Transverse colon (tissue), 4 donors: Measurements from ENCODE around the gene ZBTB20. TPM values are rescaled to one million over a fixed set of nuclear protein-coding genes. Genes with fewer than 3 reads are reported as not detected.

Source experiments
- DNase-seq: peaks from one replicate; pipeline ENCODE4 v3.0.0-alpha.2; 2019
- H3K27ac ChIP-seq, 4 donors: fragments of 200-600 bp; sonication (generic); 2 replicates each; pipeline ENCODE4 v1.5.1; 2016 to 2018; ENCODE audit warnings: inconsistent platforms in 4 of 4
- H3K27me3 ChIP-seq: fragments of 200-600 bp; sonication (generic); 2 replicates; pipeline ENCODE4 v1.5.1; 2017; ENCODE audit warnings: inconsistent platforms
- H3K36me3 ChIP-seq, 4 donors: fragments of 200-600 bp; sonication (generic); 2 replicates each; pipeline ENCODE4 v1.5.1; 2017 to 2019; ENCODE audit warnings: inconsistent platforms in 4 of 4
- H3K4me1 ChIP-seq, 4 donors: fragments of 200-600 bp; sonication (generic); 2 replicates each; pipeline ENCODE4 v1.5.1; 2017 to 2020; ENCODE audit warnings: inconsistent platforms in 4 of 4
- H3K4me3 ChIP-seq, 4 donors: fragments of 200-600 bp; sonication (generic); 1 replicate in 1 of 4; 2 replicates in 3 of 4; pipeline versions ENCODE4 v1.5.1 to v1.6.1; 2017 to 2019; ENCODE audit warnings: inconsistent platforms in 4 of 4
- H3K9me3 ChIP-seq, 2 donors: fragments of 200-600 bp; sonication (generic); 2 replicates each; pipeline ENCODE4 v1.5.1; 2017 to 2019; ENCODE audit warnings: inconsistent platforms in 2 of 2
- CTCF ChIP-seq, 5 experiments: fragments of 200-600 bp in 3 of 5; fragments of 450-650 bp in 2 of 5; sonication (generic) in 3 of 5; IDR thresholded peaks; 1 replicate in 2 of 5; 2 replicates in 3 of 5; pipeline ENCODE4 v1.5.1; 2016 to 2017; ENCODE audit warnings: antibody characterized with exemption in 5 of 5, inconsistent platforms in 3 of 5, mild to moderate bottlenecking in 2 of 5, moderate library complexity in 1 of 5
- EP300 ChIP-seq: sonication (generic); formaldehyde crosslinking; IDR thresholded peaks from one replicate; pipeline ENCODE4 v1.6.1; 2017; ENCODE audit warnings: antibody characterized with exemption, low read depth
- POLR2A ChIP-seq: fragments of 450-650 bp; IDR thresholded peaks from one replicate; pipeline ENCODE4 v1.6.1; 2016; ENCODE audit warnings: antibody characterized with exemption, mild to moderate bottlenecking, moderate library complexity
- POLR2AphosphoS5 ChIP-seq, 3 donors: sonication (generic); formaldehyde crosslinking; IDR thresholded peaks; one replicate each; pipeline ENCODE4 v1.6.1; 2016; ENCODE audit warnings: antibody characterized with exemption in 3 of 3
- WGBS, 2 donors: methylation state at CpG; one replicate each; pipeline ENCODE4 v1.1.5; 2018; ENCODE audit warnings: low coverage in 1 of 2; 5-methylcytosine and 5-hydroxymethylcytosine counted together
- in situ Hi-C, 4 donors: fragments of 200-750 bp; cut with MboI; loops; one replicate each; pipeline versions ENCODE4 v1.15.0 to v1.15.1; 2017; ENCODE audit warnings: low sequenced_read_pairs in 3 of 4, low pct_ligation_motif_present in 1 of 4, low pct_unique_long_range_greater_than_20kb in 1 of 4
- intact Hi-C: fragments of 100-400 bp; cut with DNase I; formaldehyde crosslinking; loops from one replicate; pipeline ENCODE4 v1.15.1; 2023; ENCODE audit warnings: low total_unique reads
- total RNA-seq, 4 donors: library from RNA; depleted of rRNA; stranded (reverse); fragments of >200 nt; gene quantifications; one replicate each; pipeline ENCODE4 v1.1.0, GENCODE V29; 2016

The ZBTB20 gene
- total RNA-seq, 4 donors from 2014 or later, result 44.6 to 50.5 (median 46.4) TPM

GRCh38 chr3:114732353-114732752, 414.7 kb downstream of the ZBTB20 start:
- no peak overlapping the region for H3K4me3 ChIP-seq
- DNase-seq, result no peak
- in situ Hi-C loops (no loop called here), intact Hi-C loops (loop anchor here (1.0 kb wide), 1 partner anchor 14 kb away; no protein-coding TSS in a partner anchor)
- no peaks in the 10 kb centered on the region for H3K27me3 ChIP-seq
- WGBS, 2 donors, result 25 to 57% methylated on average over 2 to 3 of the region's 3 CpGs
- H3K27ac ChIP-seq, result no peak overlapping the region
- TF ChIP-seq POLR2AphosphoS5 (IDR thresholded peaks at IDR 0.05) (no peak), CTCF (IDR thresholded peaks at IDR 0.05) (no peak), POLR2A (no peak), EP300 (no peak)
- no peaks in the 10 kb centered on the region for H3K9me3 ChIP-seq
- no peaks in the 10 kb centered on the region for H3K36me3 ChIP-seq
- peaks cover 0 to 13% (median 0%) of the 10 kb centered on the region in 4 donors for H3K4me1 ChIP-seq

GRCh38 chr3:114730397-114730796, 416.7 kb downstream of the ZBTB20 start:
- in situ Hi-C loops (no loop called here), intact Hi-C loops (no loop called here)
- Histone ChIP-seq H3K9me3 (no peaks in the 10 kb centered on the region), H3K4me1 (peaks cover 0 to 26% (median 0%) of the 10 kb centered on the region in 4 donors), H3K27me3 (no peaks in the 10 kb centered on the region), H3K27ac (no peak overlapping the region), H3K36me3 (no peaks in the 10 kb centered on the region), H3K4me3 (no peak overlapping the region)
- WGBS, 2 donors, result 20 to 47% methylated on average over 1 of the region's 1 CpG
- TF ChIP-seq CTCF (IDR thresholded peaks at IDR 0.05) (no peak), POLR2A (no peak), EP300 (no peak), POLR2AphosphoS5 (IDR thresholded peaks at IDR 0.05) (no peak)
- DNase-seq, result no peak

DNA sequence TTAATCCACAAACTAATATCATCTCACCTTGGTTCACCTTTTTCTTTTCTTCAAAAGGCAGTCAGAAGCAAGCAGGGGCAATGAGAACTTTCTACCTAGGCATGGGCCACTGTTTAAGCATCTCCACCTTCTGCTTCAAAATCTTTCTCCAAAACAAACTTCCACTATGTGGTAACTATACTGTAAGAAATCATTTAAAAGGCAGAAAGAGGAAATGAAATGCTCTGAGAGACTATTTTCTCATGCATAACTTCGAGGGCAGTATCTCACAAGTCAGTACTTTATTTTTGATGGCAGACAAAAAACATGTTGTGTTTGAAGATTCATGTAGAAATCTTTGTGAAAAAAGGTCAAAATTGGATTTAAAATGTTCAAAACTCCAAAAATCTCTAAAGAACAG, 419.7 kb downstream of the ZBTB20 start:
- 17 to 48% methylated on average over 1 of the region's 1 CpG for WGBS, 2 donors
- intact Hi-C loops, result no loop called here
- DNase-seq, result no peak
- H3K4me1 ChIP-seq, result peaks cover 0 to 19% (median 0%) of the 10 kb centered on the region in 4 donors
- no peak overlapping the region for H3K4me3 ChIP-seq
- H3K27me3 ChIP-seq, result no peaks in the 10 kb centered on the region
- TF ChIP-seq CTCF (IDR thresholded peaks at IDR 0.05) (no peak), POLR2A (no peak), EP300 (no peak), POLR2AphosphoS5 (IDR thresholded peaks at IDR 0.05) (no peak)
- no peak overlapping the region for H3K27ac ChIP-seq
- H3K9me3 ChIP-seq, result no peaks in the 10 kb centered on the region
- in situ Hi-C loops, result no loop called here
- no peaks in the 10 kb centered on the region for H3K36me3 ChIP-seq

- no peaks in the 10 kb centered on the region for H3K36me3 ChIP-seq
- no peak overlapping the region for H3K4me3 ChIP-seq
- no peak for TF ChIP-seq POLR2AphosphoS5 (IDR thresholded peaks at IDR 0.05)
- no peak for TF ChIP-seq CTCF (IDR thresholded peaks at IDR 0.05)
- no peak for TF ChIP-seq EP300
- TF ChIP-seq POLR2A, result no peak
- intact Hi-C loops, result no loop called here
- no peak overlapping the region for H3K27ac ChIP-seq
- in situ Hi-C loops, result no loop called here
- no peaks in the 10 kb centered on the region for H3K9me3 ChIP-seq
- DNase-seq, result no peak
- 58 to 61% methylated on average over 3 of the region's 3 CpGs for WGBS, 2 donors
- H3K27me3 ChIP-seq, result no peaks in the 10 kb centered on the region
- peaks cover 0 to 20% (median 0%) of the 10 kb centered on the region in 4 donors for H3K4me1 ChIP-seq
Observed at GRCh38 chr3:114725966-114726365, 421.1 kb downstream of the ZBTB20 start.
